Mesothelial cell of epicardium (in vitro differentiated cells): ENCODE data around the gene SMPD3. TPM values are rescaled to one million over a fixed set of nuclear protein-coding genes. Genes with fewer than 3 reads are reported as not detected.

Experiments used
- DNase-seq, 2 experiments: peaks; one replicate each; pipeline ENCODE4 v3.0.0; 2021; ENCODE audit warnings: low spot score in 2 of 2; ENCODE audit not compliant: unreplicated experiment in 2 of 2
- H3K27ac Mint-ChIP-seq: 2 replicates; pipeline ENCODE4 v1.8.0; 2021; ENCODE audit warnings: mixed read lengths
- H3K27me3 Mint-ChIP-seq: 2 replicates; pipeline ENCODE4 v1.8.0; 2021; ENCODE audit warnings: low read depth, mixed read lengths
- H3K36me3 Mint-ChIP-seq: 2 replicates; pipeline ENCODE4 v1.8.0; 2021; ENCODE audit warnings: mixed read lengths
- H3K4me1 Mint-ChIP-seq: 2 replicates; pipeline ENCODE4 v1.8.0; 2021; ENCODE audit warnings: mixed read lengths
- H3K4me3 Mint-ChIP-seq: 2 replicates; pipeline ENCODE4 v1.8.0; 2021; ENCODE audit warnings: mild to moderate bottlenecking, moderate library complexity, mixed read lengths
- H3K9me3 Mint-ChIP-seq: 2 replicates; pipeline ENCODE4 v1.8.0; 2021; ENCODE audit warnings: mixed read lengths
- total RNA-seq: library from RNA; stranded (reverse); gene quantifications from 3 replicates; pipeline ENCODE4 v1.2.1, GENCODE V29; 2021
- TF ChIP-seq, protein P1 (sequence below): fragments of 200-600 bp; sonication (generic); IDR thresholded peaks from one replicate; pipeline ENCODE4 v1.5.0; 2021; ENCODE audit warnings: antibody characterized with exemption; ENCODE audit not compliant: unreplicated experiment

Gene SMPD3
- total RNA-seq, 1 donor from 2014 or later, result 0.20 TPM

DNA sequence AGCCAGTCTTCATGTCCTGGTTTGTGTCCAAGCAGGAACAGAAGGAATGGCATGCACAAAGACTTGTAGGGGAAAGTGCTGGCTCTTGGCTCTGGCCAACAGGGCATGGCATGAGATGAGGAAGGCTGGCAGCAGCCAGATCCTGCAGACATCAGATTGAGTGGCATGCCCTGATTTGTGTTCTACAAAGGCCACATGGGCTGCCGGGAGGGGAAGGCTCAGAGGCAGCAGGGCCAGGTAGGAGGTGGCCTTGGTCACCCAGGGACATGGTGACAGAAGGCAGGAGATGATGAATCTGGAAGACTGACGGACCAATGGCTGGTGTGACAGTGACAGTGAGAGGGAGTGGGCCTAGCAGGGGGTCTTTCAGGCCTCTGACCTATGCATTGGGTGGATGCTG, 33.7 kb downstream of the SMPD3 start:
- no peaks in the 10 kb centered on the region for H3K36me3 Mint-ChIP-seq
- no peaks in the 10 kb centered on the region for H3K9me3 Mint-ChIP-seq
- peaks cover 5% of the 10 kb centered on the region for H3K4me1 Mint-ChIP-seq
- no peak for DNase-seq
- peaks cover 8% of the 10 kb centered on the region for H3K27me3 Mint-ChIP-seq
- H3K27ac Mint-ChIP-seq, result no peak overlapping the region
- TF ChIP-seq, protein P1, sequence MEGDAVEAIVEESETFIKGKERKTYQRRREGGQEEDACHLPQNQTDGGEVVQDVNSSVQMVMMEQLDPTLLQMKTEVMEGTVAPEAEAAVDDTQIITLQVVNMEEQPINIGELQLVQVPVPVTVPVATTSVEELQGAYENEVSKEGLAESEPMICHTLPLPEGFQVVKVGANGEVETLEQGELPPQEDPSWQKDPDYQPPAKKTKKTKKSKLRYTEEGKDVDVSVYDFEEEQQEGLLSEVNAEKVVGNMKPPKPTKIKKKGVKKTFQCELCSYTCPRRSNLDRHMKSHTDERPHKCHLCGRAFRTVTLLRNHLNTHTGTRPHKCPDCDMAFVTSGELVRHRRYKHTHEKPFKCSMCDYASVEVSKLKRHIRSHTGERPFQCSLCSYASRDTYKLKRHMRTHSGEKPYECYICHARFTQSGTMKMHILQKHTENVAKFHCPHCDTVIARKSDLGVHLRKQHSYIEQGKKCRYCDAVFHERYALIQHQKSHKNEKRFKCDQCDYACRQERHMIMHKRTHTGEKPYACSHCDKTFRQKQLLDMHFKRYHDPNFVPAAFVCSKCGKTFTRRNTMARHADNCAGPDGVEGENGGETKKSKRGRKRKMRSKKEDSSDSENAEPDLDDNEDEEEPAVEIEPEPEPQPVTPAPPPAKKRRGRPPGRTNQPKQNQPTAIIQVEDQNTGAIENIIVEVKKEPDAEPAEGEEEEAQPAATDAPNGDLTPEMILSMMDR, result no peak
- no peak overlapping the region for H3K4me3 Mint-ChIP-seq

- Mint-ChIP-seq H3K27ac (no peak overlapping the region), H3K27me3 (no peaks in the 10 kb centered on the region), H3K36me3 (no peaks in the 10 kb centered on the region), H3K4me1 (peaks cover 9% of the 10 kb centered on the region), H3K9me3 (no peaks in the 10 kb centered on the region), H3K4me3 (no peak overlapping the region)
- TF ChIP-seq, protein P1, result no peak
- DNase-seq, result no peak
Measured at GRCh38 chr16:68412061-68412460, 36.2 kb downstream of the SMPD3 start.

DNA sequence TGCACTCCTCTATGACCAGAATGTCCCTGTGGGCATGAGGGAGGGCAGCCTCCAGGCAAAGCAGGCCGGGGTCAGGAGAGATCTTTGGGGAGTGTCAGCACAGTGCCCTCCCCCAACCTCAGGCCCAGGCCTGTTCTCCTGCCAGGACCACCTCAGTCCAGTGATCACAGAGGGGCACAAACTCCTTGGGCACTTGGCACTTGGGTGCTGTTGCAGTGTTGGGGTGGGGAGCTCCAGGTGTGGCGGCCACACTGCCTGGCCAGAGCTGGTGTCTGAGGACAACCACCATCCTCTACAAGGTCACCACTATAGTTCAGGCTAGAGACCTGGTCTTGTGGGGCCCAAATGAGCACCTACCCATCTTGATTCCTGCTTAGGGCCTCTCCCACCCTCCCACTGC, 37.2 kb downstream of the SMPD3 start:
- no peak for DNase-seq
- Mint-ChIP-seq H3K27me3 (no peaks in the 10 kb centered on the region), H3K9me3 (no peaks in the 10 kb centered on the region), H3K4me1 (peaks cover 15% of the 10 kb centered on the region), H3K4me3 (no peak overlapping the region), H3K27ac (no peak overlapping the region), H3K36me3 (no peaks in the 10 kb centered on the region)
- TF ChIP-seq, protein P1, result no peak

GRCh38 chr16:68408967-68409366, 39.3 kb downstream of the SMPD3 start:
- TF ChIP-seq, protein P1, result no peak
- Mint-ChIP-seq H3K4me3 (no peak overlapping the region), H3K36me3 (no peaks in the 10 kb centered on the region), H3K27me3 (no peaks in the 10 kb centered on the region), H3K4me1 (peaks cover 13% of the 10 kb centered on the region), H3K9me3 (no peaks in the 10 kb centered on the region), H3K27ac (no peak overlapping the region)
- no peak for DNase-seq

GRCh38 chr16:68408428-68408827, 39.9 kb downstream of the SMPD3 start:
- no peak overlapping the region for H3K4me3 Mint-ChIP-seq
- H3K27ac Mint-ChIP-seq, result no peak overlapping the region
- TF ChIP-seq, protein P1, result no peak
- no peaks in the 10 kb centered on the region for H3K27me3 Mint-ChIP-seq
- H3K4me1 Mint-ChIP-seq, result peaks cover 13% of the 10 kb centered on the region
- no peaks in the 10 kb centered on the region for H3K9me3 Mint-ChIP-seq
- H3K36me3 Mint-ChIP-seq, result no peaks in the 10 kb centered on the region
- DNase-seq, result no peak
